Cardiac muscle cell (in vitro differentiated cells and primary cell): ENCODE results near the gene BAHCC1. TPM values are rescaled to one million over a fixed set of nuclear protein-coding genes. Genes with fewer than 3 reads are reported as not detected.

Experiments
- DNase-seq, 2 donors: peaks; one replicate each; pipeline versions ENCODE4 v3.0.0 to v3.0.0-alpha.2; 2010 to 2017; ENCODE audit warnings: low read depth in 1 of 2, low spot score in 1 of 2
- H3K27ac ChIP-seq: fragments of 200-600 bp; sonication (generic); 2 replicates; pipeline ENCODE4 v1.5.1; 2016
- H3K27me3 ChIP-seq: fragments of 200-600 bp; sonication (generic); 2 replicates; pipeline ENCODE4 v1.6.0; 2016; ENCODE audit warnings: control low read depth
- H3K36me3 ChIP-seq: fragments of 200-600 bp; sonication (generic); 2 replicates; pipeline ENCODE4 v1.5.1; 2016; ENCODE audit warnings: control low read depth
- H3K4me1 ChIP-seq: fragments of 200-600 bp; sonication (generic); 2 replicates; pipeline ENCODE4 v1.8.1; 2017; ENCODE audit warnings: low read depth, mild to moderate bottlenecking, mixed run types
- H3K4me3 ChIP-seq: fragments of 200-600 bp; sonication (generic); 2 replicates; pipeline ENCODE4 v1.5.1; 2016; ENCODE audit warnings: mild to moderate bottlenecking
- H3K9me3 ChIP-seq: fragments of 200-600 bp; sonication (generic); 2 replicates; pipeline ENCODE4 v1.5.1; 2017; ENCODE audit warnings: low read depth, mild to moderate bottlenecking, control low read depth
- CTCF ChIP-seq: IDR thresholded peaks from 2 replicates; pipeline ENCODE4 v1.5.1; 2012; ENCODE audit warnings: low read depth, mild to moderate bottlenecking, low read length
- polyA plus RNA-seq: library from polyadenylated mRNA; unstranded; fragments of >200 nt; fragmentation: Nextera tagmentation; extraction: Ambion mirVana; gene quantifications from 2 replicates; pipeline ENCODE4 v1.2.1, GENCODE V29; 2016
- total RNA-seq: library from RNA; depleted of rRNA; stranded (reverse); fragments of >200 nt; gene quantifications from 2 replicates; pipeline ENCODE4 v1.2.3, GENCODE V29; 2016

Gene BAHCC1
- total and polyA plus RNA-seq, 2 experiments from 2014 or later = 20.3 to 47.3 TPM

GRCh38 chr17:81384929-81385319, 10.3 kb upstream of the BAHCC1 start:
- no peaks in the 10 kb centered on the region for H3K36me3 ChIP-seq
- H3K9me3 ChIP-seq = no peaks in the 10 kb centered on the region
- TF ChIP-seq CTCF = no peak
- H3K4me3 ChIP-seq = no peak overlapping the region
- peaks cover 40% of the 10 kb centered on the region for H3K4me1 ChIP-seq
- H3K27me3 ChIP-seq = no peaks in the 10 kb centered on the region
- H3K27ac ChIP-seq = peak overlapping the region; percentile 89
- no peak for DNase-seq

- no peaks in the 10 kb centered on the region for H3K36me3 ChIP-seq
- H3K27ac ChIP-seq = peak overlapping the region; percentile 89
- TF ChIP-seq CTCF = no peak
- H3K4me1 ChIP-seq = peaks cover 46% of the 10 kb centered on the region
- no peaks in the 10 kb centered on the region for H3K9me3 ChIP-seq
- H3K27me3 ChIP-seq = no peaks in the 10 kb centered on the region
- H3K4me3 ChIP-seq = no peak overlapping the region
- DNase-seq = peak in 1 of 2 donors; percentile 45
These were observed 9.7 kb upstream of the BAHCC1 start for GRCh38 chr17:81385320-81386111.

GRCh38 chr17:81386141-81386645, 9.1 kb upstream of the BAHCC1 start:
- H3K9me3 ChIP-seq = no peaks in the 10 kb centered on the region
- DNase-seq = no peak
- no peaks in the 10 kb centered on the region for H3K27me3 ChIP-seq
- H3K27ac ChIP-seq = peak overlapping the region; percentile 89
- peaks cover 52% of the 10 kb centered on the region for H3K4me1 ChIP-seq
- TF ChIP-seq CTCF = no peak
- H3K36me3 ChIP-seq = no peaks in the 10 kb centered on the region
- H3K4me3 ChIP-seq = peak overlapping the region; percentile 52

GRCh38 chr17:81386646-81387099, 8.6 kb upstream of the BAHCC1 start:
- Histone ChIP-seq H3K36me3 (no peaks in the 10 kb centered on the region), H3K27me3 (no peaks in the 10 kb centered on the region), H3K9me3 (no peaks in the 10 kb centered on the region), H3K4me3 (peak overlapping the region; percentile 52), H3K27ac (peak overlapping the region; percentile 89), H3K4me1 (peaks cover 57% of the 10 kb centered on the region)
- DNase-seq = peak in 1 of 2 donors; percentile 78
- no peak for TF ChIP-seq CTCF

- Histone ChIP-seq H3K36me3 (no peaks in the 10 kb centered on the region), H3K27me3 (no peaks in the 10 kb centered on the region), H3K27ac (peak overlapping the region; percentile 89), H3K4me3 (peak overlapping the region; percentile 52), H3K9me3 (no peaks in the 10 kb centered on the region), H3K4me1 (peaks cover 65% of the 10 kb centered on the region)
- no peak for TF ChIP-seq CTCF
- peak; percentile 65 to 71 for DNase-seq
These were observed 7.9 kb upstream of the BAHCC1 start for GRCh38 chr17:81387100-81388090.
